NCI-H2107 (cell line): ENCODE results near the gene ENTPD6.
"Not testable (repeated sequence)": the region's sequence is repeated elsewhere in the genome, so short reads cannot be mapped to it uniquely, and the experiment has no call there.

Experiments
- DNase-seq: peaks from one replicate; lab custom pipeline; 2025; lab: John Stamatoyannopoulos, UW

ENTPD6 gene

DNA sequence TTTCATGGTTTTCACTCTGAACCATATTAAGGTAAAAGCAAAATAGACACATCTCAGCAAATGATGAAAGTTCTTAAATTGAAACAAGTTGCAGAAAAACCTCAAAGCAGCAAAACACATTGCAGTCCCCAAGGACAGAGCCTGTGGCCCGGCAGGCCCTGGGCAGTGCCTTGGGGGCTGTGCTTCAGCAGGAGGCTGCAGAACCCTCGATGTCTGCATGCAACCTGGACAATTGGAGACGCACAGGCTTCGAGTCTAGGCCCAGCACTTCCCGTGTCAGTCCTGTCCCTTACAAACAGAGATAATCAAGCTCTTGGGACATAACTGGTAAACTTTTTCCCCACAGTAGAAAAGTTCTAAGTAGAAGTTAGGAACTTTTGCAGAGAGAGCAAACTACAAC is 61.6 kb downstream of the ENTPD6 start:
- DNase-seq: no peak

DNA sequence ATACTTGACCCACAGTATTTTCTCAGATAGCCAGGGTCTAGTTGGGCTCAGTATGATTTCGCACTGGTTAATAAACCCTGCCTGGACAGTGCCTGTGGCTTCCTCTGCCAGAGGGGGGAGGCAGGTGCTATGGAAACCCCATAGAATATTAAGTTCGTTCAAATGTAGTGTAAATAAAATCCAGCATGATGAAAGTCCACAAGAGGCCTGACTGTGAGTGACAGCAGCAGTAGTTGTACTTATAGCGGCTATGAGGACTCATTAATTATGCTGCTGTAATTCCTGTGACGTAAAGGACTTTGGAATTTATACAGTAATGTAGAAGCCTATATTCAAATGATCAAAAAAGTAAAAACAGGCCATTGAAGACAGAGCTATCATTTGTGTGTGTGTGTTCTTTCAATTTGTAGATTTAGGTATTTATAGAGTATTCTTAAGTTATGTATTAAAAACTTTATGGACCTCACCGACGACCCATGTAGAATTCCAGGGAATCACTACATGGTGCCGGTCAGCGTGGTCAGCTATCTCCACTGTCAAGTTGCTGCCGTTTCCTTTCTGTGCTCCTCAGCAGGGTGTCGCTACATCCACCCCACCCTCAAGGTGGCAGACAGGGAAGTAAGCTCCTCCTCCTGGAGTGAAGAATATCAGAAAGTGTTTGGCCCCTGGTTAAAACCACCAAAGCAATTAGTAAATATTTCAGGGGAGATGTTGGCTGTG is 62.4 kb downstream of the ENTPD6 start:
- no peak for DNase-seq

DNA sequence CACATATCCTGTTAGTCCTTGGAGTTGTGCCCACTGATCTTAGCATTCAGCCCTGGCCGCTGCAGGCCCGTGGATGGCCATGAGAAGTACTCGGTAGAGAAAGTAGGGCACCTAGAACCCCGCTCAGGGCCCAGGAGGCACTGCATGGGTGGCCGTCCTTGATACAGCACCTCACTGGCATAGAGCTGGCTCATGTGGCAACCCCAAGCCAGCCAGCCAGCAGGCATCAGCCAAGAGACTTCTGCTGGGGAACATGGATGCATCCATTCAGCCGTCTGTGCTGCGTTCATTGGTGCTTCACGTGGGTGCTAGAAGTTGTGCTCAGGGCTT is 62.9 kb downstream of the ENTPD6 start:
- DNase-seq: no peak

DNA sequence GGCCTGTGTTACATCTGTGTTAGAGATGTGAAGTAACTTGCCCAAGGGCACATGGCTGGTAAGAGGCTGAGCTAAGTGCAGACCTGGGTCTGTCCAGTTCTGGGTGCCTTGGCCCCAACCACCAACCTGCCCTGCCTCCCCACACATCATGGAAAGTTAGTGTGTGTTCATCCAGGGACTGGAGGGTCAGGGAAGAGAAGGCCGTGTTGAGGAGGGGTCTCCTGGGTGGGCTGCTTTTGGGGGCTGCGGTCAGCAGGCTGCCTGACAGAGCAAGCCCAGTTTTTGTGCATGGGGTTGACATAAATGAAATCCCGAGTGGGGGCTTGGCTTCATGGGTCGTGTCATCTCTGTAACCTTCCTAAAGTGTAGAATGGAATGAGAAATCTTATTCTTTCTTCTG is 63.3 kb downstream of the ENTPD6 start:
- DNase-seq: no peak

DNA sequence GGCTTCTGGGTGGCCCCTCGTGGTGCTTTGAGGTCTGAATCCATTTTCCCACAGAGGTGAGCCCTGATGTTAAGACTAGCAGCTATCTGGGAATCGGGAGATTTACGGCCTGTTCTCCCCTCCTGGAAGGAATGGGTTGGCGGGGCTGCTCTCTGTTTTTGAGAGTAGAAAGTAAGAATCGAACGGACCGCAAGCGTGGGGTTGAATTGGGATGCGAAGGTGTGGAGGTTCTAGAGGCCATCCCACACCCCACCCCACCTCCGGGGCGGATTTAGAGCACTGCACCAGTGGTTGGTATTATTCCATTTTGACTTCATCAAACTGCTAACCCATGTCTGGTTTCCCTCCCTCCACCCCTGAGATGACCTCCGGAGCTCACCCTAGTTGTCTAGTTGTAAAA is 63.8 kb downstream of the ENTPD6 start:
- DNase-seq: no peak

DNA sequence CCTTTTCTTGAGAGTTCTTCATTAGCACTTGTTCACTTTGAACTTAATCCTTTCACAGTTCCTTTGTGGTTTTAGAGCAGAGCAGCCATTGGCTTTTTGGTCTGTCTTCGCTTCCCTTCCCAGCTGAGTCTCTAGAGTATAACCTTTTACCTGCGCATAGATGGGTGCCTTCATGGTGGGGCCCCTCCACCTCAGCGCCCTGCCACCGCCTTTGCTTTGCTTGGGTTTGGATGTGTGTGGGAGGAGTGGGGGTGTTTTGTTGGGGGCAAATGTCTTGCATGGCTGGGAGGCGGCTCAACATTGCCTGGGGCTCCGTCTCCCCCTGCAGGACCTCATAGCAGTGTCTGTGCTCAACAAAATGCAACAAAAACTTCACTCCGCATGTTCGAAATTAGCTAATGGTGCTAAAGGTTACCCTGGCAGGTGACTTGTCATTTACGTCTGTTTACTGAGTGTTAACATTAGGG is 64.3 kb downstream of the ENTPD6 start:
- DNase-seq: no peak

DNA sequence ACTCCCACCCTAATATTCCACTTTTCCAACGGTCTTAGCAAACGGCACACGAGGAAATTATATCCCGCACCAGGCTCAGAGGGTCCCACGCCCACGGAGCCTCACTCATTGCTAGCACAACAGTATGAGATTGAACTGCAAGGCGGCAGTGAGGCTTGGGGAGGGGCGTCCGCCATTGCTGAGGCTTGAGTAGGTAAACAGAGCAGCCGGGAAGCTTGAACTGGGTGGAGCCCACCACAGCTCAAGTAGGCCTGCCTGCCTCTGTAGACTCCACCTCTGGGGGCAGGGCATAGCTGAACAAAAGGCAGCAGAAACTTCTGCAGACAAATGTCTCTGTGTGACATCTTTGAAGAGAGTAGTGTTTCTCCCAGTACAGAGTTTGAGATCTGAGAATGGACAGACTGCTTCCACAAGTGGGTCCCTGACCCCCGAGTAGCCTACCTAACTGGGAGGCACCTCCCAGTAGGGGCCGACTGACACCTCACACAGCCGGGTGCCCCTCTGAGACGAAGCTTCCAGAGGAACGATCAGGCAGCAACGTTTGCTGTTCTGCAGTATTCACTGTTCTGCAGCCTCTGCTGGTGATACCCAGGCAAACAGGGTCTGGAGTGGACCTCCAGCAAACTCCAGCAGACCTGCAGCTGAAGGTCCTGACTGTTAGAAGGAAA is 65.4 kb downstream of the ENTPD6 start:
- DNase-seq: not testable (repeated sequence)

DNA sequence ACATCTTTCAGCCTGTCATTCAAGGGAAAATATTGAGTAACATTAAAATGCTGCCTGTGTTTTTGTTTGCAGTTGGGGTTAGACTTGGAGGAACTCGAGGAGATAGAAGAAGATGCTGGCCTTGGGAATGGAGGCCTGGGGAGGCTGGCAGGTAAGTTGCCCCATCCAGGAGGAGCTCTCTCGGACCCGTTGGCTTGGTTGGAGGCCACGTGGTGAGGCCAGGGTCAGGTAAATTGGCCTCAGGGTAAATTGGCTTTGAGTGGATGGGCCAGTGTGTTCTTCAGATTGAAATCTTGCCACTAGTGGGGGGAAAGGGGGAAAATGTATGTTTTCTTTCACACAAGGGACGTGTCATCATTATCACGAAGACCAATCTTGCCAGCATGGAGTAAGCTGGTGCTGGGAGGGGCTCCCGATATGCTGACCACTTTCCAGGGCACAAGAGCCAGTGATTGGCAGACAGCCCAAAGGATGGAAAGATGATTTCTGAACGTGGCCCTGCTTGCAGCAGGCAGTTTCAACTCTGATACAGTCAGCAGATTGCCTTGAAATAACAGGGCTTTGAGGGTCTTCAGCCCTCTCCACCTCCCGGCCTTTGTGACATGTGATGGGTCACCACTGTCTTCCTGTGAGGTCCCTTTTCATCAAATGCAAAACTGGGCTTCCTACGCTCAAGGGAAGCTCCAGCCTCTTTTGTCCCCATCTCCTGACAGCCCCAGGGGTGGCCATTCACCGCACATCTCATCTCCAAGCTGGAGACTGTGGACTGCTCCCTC is 73.7 kb downstream of the ENTPD6 start:
- DNase-seq: no peak

DNA sequence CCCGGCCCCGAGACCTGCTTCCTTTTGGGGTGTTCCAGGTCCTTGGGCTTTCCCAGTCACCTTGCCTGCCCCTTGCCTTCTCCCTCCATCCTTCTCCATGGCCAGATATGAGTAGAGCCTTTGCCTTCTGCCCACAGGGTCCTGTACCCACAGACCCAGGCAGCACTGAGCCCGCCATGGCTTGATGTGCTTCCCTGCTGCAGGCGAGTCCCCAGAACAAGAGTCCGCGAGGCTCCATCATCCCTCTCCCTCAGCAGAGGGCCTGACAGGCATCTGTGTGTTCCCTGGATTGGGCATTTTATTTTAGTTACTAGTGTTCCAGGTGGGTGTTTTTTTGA is 74.3 kb downstream of the ENTPD6 start:
- DNase-seq: no peak

DNA sequence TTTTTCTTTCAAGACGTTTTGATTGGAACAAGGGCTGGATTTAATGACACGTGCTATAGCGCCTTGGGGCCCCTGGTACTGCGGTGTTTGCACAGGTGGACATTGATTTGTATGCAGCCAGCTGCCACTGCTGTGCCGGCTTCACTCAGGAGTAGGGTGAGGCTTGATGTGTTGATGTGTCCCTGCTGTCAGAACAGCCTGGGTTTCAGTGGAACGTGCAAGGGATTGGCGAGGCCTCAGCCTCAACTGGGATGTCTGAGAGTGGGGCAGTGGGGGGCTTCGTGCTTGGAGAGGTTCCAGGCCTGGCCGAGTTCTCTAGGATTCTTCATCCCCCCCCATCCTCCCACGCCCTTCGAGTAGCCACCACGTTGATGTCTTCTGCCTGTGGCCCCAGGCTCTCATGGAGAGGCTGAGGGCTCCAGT is 75.3 kb downstream of the ENTPD6 start:
- DNase-seq: no peak

DNA sequence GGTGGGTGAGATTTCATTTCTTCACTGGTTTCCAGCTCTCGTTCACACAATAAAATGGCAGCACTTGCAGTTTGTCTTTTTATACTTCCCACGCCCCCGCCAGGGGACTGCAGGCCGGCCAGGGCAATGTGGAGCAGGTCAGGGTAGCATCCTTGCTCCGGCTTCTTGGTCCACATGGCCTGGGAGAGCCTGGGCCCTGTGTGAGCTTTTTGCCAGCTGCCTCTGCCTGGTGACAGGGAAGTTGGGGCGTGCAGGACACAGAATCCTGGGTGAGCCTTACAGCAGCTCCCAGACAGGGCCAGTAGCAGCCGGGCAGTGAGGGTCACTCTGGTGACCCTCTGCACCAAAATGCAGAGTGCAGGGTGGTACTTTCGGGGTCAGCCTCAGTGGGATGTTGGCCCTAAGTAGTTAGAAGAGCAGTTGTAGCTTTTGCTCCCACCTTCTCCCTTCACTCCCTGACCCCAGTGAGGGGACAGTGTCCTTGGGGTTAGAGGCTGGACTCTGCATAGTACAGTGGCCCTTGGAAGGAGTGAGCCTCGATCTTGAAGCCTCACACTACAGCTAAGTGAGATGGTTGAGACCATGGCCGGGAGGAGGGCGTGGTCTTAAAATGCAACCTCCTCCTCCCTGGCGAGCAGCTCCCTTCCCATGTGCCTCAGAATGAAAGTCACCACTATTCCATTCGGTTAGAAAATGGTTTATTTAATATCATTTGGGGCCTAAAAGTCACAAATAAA is 76.1 kb downstream of the ENTPD6 start:
- DNase-seq: no peak

DNA sequence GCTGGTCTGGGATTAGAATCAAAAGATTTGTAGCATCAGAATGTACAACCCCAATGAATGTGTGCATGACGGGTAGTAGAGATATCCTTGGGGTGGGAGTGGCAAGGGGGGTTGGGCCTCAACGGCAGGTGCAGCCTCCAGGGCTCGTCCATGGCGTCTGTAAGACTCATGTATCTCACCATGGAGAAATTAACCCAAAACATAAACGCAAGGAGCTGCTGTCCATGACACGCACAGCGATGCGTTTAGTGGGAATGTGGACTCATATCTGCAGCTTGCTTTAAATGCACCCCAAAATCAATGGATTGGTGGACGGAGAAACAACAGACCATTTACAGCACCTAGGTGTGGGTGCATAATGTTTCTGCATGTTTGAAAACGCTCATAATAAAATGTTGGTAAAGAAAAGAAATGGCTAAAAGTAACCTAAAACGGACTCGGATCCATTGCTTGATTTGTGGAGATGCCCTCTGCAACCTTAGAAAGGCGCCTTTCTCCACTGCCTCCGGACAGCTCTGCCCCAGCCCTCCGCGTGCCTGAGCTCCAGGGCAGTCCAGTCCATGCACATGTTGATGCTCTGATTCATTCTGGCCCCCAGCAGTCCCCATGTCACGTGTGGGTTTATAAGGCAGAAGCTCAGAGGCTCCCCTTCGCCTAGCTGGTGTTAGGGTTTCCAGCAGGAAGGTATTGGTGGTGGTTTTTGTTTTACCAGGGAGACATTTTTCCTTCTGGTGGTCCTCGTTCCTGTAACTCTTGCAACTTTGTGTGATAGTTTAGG is 76.9 kb downstream of the ENTPD6 start:
- no peak for DNase-seq

DNA sequence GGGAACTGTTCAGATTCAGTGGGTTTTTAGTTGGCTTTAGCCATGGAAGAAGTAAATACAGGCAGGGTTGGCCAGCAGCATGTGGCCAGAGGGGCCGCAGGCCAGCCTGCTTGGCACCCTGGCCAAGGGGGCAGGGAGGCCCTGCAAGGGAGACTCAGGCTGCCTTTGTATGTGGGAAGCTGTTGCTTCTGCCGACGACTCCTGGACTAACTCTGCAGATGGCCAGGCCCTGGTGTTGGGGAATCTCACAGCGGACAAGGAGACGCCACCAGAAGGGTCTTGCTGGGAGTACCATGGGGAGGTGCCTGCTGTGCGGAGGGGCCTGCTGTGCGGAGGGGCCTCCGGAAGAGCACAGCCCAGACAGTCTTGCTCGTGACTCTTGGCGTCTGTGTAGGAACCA is 77.5 kb downstream of the ENTPD6 start:
- DNase-seq: no peak

DNA sequence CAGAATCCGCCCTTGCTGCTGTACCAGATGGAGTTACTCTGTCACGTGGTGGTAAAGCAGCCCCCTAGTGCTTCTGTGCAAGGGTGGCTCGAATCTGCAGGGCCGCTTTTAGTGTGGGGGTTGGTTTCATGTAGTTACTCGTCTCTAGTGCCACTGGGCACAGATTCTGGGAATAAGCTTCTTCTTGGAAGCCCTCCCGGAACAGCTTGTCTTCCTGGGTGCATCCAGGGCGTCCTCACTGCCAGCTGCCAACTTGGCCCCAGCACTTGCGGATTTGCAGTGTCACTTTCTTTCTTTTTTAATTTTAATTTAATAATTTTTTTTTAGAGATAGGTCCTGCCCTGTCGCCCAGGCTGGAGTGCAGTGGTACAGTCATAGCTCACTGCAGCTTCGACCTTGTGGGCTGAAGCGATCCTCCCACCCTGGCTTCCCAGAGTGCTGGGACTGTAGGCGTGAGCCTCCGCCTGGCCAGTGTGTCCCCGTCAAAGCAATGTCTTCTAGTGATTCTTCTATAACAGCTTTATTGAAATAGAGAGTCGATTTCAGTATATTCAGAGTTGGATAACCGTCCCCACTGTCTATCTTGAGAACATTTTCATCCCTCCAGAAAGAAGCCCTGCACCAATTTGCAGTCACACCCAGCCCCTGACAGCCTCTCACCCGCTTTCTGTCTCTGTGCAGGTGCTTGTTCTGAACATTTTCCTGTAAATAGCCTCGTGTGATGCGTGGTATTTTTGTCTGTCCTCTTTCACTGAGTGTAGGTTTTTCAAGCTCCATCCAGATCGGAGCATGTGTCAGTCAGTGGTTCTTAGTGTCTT is 78.2 kb downstream of the ENTPD6 start:
- DNase-seq: no peak

DNA sequence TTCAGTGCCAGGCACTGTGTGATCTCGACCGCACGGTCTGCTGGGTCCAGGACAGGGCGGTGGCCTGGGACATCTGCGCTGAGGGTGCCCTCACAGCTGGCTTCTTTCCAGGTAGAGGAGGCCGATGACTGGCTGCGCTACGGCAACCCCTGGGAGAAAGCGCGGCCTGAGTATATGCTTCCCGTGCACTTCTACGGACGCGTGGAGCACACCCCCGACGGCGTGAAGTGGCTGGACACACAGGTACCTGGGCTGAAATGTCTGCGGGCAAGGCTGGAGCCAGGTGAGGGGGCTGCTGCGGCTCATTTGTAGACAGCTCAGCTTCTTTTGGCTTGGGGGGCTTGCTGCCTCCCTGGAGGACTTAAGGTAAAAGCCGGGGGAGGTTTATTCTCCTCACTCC is 79.0 kb downstream of the ENTPD6 start:
- no peak for DNase-seq

DNA sequence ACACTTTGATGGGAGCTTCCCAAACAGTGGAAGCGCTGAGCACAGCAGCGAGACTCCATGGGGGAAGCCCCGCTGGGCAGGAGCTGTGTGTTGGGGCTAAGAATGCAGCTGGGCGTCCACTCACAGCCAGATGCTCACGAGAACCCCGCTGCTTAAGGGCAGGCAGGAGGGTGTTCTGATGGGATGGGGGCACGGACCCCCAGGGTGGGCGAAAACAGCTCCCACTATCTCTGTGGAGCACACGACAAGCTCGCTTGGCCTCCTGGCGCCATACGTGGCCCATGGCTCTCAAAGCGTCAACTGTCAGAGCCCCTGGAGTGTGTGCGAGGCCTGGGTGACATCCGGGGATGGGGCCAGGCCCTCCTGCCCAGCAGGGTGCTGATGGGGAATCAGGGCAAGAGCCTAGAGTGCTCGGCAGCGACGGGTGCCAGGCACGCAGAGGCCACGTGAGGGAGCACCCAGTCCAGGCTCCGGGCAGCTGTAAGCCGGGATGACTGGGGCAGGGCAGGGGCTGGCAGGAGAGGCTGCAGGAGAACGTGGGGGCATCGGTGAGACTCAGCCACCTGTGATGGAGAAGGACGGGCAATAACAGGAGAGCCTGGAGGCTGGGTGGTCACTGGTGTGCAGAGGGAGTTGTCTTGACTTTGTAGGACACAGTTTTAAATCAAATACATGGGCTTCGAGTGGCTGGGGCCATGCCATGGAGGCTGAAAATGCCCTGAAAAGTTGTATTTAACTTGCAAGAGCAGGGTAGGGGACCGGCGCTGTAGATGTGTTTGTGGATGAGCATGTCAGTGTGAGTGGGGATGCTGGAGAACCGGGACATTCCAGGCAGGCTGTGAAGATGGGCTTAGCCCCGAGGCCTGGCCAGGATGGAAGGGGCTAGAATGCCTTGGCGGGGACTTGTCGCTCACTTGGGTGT is 79.6 kb downstream of the ENTPD6 start:
- DNase-seq: no peak

DNA sequence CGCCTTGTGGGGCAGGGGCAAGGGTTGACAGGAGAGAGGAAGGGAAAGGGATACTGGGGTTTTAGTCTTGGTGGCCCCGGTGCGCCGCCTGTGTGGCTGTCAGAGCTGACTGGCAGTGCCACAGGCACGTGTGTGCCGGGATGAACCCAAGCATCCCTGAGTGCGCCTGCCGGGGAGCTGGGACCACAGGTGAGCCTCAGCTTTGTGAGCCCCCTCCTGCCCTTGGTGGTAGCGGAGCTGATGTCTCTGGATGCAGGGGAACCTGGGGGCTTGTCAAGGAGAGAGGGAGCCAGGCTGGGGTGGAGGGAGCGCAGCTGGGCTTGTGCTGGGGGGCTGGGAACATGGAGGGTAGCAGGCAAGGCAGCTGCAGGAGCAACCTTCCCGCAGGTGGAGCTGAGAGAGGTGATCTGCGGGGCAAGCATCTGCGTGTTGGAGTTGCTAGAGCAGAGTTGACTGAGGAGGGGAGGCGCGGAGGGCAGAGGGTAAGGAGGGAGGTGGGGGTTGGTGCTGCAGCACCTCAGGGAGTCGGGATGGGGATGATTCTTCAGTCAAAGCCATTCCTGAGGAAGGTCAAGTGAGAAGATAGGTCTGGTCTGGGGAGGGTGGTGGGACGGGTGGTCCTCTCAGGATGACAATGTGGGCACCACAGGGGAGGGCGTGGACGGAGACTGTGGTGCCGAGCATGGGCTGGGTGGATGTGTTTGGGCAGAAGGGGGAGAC is 80.5 kb downstream of the ENTPD6 start:
- no peak for DNase-seq
